NK-92 treated with Interleukin-12 subunit alpha and Interleukin-12 subunit beta, amount 100 ng/mL, for 24 hours (cell line): Measurements from ENCODE around the gene MUC3A.
"Not testable (repeated sequence)": the region's sequence is repeated elsewhere in the genome, so short reads cannot be mapped to it uniquely, and the experiment has no call there.

Source experiments
- DNase-seq: peaks from one replicate; lab custom pipeline; 2025; lab: John Stamatoyannopoulos, UW

MUC3A gene

GRCh38 chr7:100949227-100949932 is at the start of gene MUC3A:
Gene MUC3A, plus strand, starts transcription at chr7:100949534. Its CDS starts 91 bp downstream, at chr7:100949625.
- no peak for DNase-seq

- DNase-seq: no peak
Measured at GRCh38 chr7:100900978-100901377, 48.4 kb upstream of the MUC3A start.

GRCh38 chr7:100901921-100902332 is 47.4 kb upstream of the MUC3A start:
- no peak for DNase-seq

- DNase-seq: no peak
Measured at GRCh38 chr7:100902638-100903037, 46.7 kb upstream of the MUC3A start.

GRCh38 chr7:100908512-100908911 is 40.8 kb upstream of the MUC3A start:
- no peak for DNase-seq

GRCh38 chr7:100910443-100910842 is 38.9 kb upstream of the MUC3A start:
- not testable (repeated sequence) for DNase-seq

- DNase-seq: no peak
Measured at GRCh38 chr7:100911484-100911883, 37.9 kb upstream of the MUC3A start.

- DNase-seq: no peak
Measured at GRCh38 chr7:100914208-100914878, 35.0 kb upstream of the MUC3A start.

- DNase-seq: no peak
Measured at GRCh38 chr7:100914879-100915447, 34.4 kb upstream of the MUC3A start.

- not testable (repeated sequence) for DNase-seq
Measured at GRCh38 chr7:100919335-100919734, 30.0 kb upstream of the MUC3A start.

GRCh38 chr7:100919779-100920437 is 29.4 kb upstream of the MUC3A start:
- not testable (repeated sequence) for DNase-seq

- DNase-seq: no peak
Measured at GRCh38 chr7:100921039-100921438, 28.3 kb upstream of the MUC3A start.

GRCh38 chr7:100923616-100924015 is 25.7 kb upstream of the MUC3A start:
- not testable (repeated sequence) for DNase-seq

GRCh38 chr7:100929808-100930174 is 19.5 kb upstream of the MUC3A start:
- no peak for DNase-seq

- DNase-seq: no peak
Measured at GRCh38 chr7:100933734-100934133, 15.6 kb upstream of the MUC3A start.

GRCh38 chr7:100935381-100935780 is 14.0 kb upstream of the MUC3A start:
- not testable (repeated sequence) for DNase-seq

- DNase-seq: not testable (repeated sequence)
Measured at GRCh38 chr7:100936167-100936566, 13.2 kb upstream of the MUC3A start.

GRCh38 chr7:100942045-100942774 is 7.1 kb upstream of the MUC3A start:
- no peak for DNase-seq

- no peak for DNase-seq
Measured at GRCh38 chr7:100943693-100944092, 5.6 kb upstream of the MUC3A start.

- no peak for DNase-seq
Measured at GRCh38 chr7:100944138-100944537, 5.2 kb upstream of the MUC3A start.

GRCh38 chr7:100946111-100946510 is 3.2 kb upstream of the MUC3A start:
- DNase-seq: no peak

GRCh38 chr7:100946766-100947365 is 2.5 kb upstream of the MUC3A start:
- DNase-seq: no peak
